ENCODE data around the gene AMMECR1.
"Not testable (repeated sequence)": the region's sequence is repeated elsewhere in the genome, so short reads cannot be mapped to it uniquely, and the experiment has no call there.

AMMECR1 gene

DNA sequence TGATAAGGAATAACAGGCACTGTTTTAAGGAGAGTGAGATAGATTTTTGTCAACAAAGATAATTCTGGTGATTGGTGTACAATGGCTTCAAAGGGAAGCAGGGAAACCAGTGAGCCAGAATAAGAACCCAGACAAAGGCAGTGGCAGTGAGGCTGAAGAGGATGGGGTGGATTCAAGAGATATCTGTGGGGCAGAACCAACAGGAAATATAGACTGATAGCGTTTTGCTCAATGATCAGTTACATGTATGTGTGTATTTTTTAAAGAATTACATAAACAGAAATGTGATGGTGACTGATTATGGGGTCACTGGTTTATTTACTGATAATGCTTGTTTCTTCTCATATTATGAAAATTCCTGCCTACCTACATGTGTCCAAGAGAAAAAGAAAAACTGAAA is 66.4 kb downstream of the AMMECR1 start:
- no peak for DNase-seq

GRCh38 chrX:110250847-110251246 is 67.0 kb downstream of the AMMECR1 start:
- no peak for DNase-seq

DNA sequence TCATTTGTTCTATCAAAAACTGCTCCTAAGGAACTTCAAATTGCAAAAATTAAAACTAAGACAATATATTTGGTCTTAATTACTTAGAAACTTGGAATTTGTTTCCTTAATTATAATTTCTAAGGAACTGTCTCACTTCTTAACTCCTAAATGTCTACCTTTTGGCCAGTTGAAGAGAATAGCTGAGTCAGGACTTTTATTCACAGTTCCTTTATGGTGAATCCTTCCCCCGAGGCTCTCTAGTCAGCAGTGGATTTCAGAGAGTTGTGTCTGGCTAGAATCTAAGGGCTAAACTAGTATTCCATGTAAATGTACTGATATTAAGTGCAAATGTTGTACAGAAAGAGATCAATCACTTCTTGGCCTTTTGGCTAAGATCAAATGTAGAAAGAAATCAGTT is 69.3 kb downstream of the AMMECR1 start:
- DNase-seq: no peak

DNA sequence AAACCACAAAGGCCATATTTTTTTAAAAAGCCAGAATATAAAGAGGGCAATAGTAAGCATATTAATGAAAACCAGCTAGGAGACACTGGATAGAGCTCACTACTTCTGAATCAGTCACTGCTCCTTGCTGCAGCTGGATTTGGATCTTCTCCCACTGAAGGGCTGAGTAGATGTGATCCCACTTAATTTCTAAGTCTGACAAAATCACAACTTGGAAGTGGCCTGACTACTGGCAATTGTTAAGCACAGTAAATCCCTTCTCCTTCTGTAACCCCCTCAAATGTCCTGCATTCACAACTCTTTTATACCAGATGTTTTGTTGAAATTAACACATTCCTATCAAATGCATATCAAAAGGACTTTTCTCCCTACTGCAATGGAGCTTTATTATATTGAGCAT is 72.9 kb downstream of the AMMECR1 start:
- DNase-seq: no peak

- DNase-seq: no peak
These were observed 75.5 kb downstream of the AMMECR1 start for GRCh38 chrX:110242371-110242770.

DNA sequence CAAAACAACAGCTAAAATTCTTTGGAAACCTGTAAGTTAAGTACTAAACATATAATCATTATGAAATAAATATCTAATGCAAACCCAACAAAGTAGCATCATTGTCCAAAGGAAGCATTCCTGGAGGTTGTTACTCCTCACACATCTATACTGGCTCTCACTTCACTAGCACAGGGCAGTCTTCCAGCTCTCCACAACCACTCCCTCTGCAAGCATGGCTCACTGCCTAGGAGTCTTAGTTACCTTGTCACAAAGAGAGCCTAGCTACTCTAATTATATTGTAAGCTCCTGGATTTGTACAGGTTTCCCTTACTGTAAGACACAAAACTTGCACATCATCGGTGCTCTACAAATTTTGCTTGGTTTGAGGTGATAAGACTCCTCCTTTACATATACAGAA is 76.1 kb downstream of the AMMECR1 start:
- DNase-seq: no peak

DNA sequence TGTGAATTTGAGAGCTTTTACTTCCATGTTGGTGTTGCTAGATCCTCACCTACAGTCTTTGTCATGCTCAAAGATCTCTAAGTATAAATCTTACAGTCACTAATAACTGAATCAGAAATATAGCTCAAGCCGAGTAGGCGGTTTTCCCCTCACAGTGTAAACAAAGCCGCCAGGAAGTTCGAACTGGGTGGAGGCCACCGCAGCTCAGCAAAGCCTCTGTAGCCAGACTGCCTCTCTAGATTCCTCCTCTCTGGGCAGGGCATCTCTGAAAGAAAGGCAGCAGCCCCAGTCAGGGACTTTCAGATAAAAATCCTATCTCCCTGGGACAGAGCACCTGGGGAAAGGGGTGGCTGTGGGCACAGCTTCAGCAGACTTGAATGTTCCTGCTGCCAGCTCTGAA is 79.6 kb downstream of the AMMECR1 start:
- DNase-seq: peak; percentile 19

- not testable (repeated sequence) for DNase-seq
These were observed 86.4 kb downstream of the AMMECR1 start for GRCh38 chrX:110231485-110231884.

DNA sequence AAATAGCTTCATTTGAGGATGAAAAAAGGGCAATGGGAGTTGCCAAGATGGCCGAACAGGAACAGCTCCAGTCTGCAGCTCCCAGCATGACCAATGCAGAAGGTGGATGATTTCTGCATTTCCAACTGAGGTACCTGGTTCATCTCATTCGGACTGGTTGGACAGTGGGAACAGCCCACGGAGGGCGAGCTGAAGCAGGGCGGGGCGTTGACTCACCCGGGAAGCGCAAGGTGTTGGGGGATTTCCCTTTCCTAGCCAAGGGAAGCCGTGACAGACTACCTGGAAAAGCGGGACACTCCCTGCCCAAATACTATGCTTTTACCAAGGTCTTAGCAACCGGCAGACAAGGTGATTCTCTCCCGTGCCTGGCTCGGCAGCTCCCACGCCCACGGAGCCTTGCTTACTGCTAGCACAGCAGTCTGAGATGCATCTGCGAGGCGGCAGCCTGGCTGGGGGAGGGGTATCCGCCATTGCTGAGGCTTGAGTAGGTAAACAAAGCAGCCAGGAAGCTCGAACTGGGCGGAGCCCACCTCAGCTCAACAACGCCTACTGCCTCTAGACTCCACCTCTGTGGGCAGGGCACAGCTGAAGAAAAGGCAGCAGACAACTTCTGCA is 88.3 kb downstream of the AMMECR1 start:
- DNase-seq: peak; percentile 73 to 78

DNA sequence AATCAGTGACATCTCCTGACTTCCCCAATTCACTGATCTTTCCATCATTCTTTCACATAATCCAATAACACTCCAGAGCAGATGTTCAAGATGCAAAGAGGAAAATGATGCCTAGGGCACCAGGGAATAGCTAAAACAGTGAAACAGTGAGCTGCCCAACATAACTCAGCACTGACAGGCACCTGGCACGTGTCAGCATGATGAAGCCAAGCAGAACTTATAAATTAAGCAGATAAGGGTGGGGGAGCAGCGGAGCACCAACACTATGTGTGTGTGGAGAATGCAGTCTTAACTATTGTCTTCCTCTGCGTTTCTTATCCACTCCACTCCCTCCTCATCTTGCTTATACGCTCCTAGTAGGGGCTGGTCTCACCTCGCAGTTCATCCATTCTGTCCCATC is 89.4 kb downstream of the AMMECR1 start:
- DNase-seq: no peak

GRCh38 chrX:110226931-110227330 is 91.0 kb downstream of the AMMECR1 start:
- DNase-seq: no peak

- DNase-seq: no peak
These were observed 92.8 kb downstream of the AMMECR1 start for GRCh38 chrX:110224926-110225617.

DNA sequence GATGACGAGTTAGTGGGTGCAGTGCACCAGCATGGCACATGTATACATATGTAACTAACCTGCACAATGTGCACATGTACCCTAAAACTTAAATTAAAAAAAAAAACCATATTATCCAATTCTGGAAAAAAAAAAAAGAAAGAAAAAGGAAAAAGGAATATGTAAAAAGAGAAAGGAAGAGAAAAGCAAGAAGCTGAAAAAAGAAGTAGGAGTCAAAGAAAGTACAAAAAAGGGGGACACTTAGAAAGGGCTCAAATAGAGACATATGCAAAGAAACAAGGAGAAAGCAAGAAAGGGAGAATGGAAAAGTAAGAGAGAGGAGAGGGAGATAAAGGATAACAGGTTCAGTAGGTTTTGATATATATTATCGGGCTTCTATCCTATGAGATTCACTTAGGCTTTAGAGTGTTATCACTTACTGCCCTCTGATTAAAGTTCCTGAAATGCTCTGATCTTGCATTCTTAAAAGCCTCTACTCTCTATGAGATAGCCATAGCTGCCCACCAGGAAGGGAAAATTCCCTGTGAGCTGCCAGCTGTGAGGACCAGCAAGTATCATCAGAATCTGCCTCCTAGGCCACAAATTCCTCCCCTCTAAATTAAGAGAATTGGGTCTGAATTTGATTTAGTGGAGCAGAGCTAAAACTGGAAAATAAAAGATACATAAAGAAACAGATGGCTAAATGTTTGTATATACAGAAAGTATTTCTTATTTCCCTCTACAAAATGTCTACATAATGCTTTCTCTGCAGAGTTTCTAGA is 95.2 kb downstream of the AMMECR1 start:
- DNase-seq: no peak

GRCh38 chrX:110219920-110220319 is 98.0 kb downstream of the AMMECR1 start:
- no peak for DNase-seq

DNA sequence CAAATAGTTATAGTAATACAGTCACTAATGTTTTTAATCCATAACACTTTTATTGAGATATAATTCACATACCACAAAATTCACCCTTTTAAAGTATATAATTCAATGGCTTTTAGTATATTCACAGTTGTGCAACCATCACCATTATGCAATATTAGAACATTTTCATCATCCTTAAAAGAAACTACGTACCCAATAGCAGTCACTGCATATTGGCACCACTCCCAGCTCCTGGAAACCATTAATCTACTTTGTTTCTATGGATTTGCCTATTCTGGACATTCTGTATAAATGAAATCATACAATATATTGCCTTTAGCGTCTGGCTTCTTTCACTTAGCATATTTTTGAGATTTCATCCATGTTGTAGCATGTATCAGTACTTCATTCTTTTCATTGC is 99.3 kb downstream of the AMMECR1 start:
- DNase-seq: no peak

DNA sequence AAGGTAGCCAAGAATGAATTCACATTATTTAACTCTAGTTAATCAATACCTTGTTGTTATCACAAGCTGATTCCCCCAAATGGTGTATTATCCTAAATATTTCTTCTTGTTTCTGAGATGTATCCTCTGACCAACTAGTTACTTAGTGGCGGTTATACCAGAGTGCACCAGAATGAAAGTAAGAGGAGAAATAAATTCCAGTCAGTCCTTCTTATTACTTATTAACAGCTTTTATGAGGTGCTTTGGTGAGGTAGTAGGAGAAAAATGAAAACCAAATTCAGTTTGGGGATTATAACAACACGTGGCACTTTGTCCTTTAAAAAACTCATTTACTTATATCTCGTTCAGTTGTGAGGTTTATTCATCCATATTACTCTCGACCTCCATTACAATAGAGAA is 101.9 kb downstream of the AMMECR1 start:
- DNase-seq: no peak

DNA sequence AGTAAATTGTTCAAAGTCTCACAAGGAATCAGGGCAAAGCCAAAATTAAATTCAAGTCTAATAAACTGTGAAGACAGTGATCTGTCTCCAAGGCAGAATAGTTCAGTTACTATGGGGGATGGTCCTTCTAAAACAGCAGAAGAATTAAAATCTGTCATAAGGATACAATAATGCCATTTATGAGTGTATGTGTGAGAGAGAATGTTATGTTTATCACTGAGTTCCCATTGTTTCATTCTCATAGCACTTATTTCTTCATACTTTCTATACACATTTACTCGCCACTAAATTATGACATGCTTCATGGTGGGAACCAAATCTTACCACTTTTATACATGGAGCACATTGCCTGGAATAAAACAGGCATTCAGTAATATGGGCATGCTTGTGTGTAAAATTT is 102.5 kb downstream of the AMMECR1 start:
- DNase-seq: no peak

DNA sequence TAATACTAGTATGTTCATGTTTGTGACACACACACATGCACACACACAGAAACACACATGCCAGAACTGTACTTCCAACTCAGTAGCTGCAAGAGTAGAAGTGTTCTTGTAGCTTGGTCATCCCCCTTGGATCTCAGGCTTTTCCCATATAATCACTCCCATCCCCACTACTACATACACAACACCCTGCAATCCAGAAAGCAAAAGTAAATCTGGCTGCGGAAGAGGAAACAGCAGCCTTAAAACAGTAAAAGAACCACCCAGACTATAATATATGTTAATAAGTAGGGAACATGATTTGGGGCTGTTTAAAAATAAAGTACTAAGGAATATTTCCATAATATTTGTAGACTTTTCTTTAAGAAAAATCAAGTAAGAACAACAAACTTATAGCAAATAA is 103.2 kb downstream of the AMMECR1 start:
- no peak for DNase-seq

GRCh38 chrX:110213183-110213582 is 104.7 kb downstream of the AMMECR1 start:
- no peak for DNase-seq

DNA sequence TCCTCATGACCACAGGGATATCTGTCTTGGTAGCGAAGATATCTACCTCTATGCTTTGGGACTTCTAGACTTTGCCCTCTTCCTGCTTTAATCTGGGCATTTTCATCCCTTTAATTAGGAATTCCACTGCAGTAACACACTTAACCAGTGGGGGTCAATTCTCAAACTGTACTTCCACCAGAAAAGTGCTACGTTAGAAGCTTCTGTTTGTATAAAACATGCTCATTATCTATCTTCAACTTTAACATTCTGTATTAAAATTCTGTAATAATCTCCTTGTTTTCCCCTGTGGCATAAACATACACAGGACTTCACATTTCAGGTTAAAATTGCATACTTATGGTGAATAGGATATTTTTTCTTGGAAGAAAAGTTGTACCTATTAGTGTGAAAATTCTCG is 105.6 kb downstream of the AMMECR1 start:
- DNase-seq: no peak

DNA sequence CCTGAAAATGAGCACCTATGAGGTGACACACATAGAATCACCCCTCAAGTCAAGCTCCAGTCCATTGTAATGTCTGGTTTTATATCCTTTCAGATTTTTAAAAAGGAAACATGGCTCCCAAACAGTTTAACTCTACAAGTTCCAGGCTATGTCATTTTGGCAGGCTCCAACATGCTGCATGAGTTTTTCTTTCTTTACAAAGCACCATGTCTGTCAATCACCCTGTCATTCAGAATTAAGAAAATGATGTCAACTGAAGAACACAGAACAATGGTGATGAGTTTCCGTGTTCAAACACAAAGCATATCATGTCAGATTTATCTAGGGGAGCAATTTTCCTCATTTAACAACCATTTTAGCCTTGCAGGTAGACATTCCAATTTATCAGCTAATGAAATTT is 106.5 kb downstream of the AMMECR1 start:
- DNase-seq: no peak

DNA sequence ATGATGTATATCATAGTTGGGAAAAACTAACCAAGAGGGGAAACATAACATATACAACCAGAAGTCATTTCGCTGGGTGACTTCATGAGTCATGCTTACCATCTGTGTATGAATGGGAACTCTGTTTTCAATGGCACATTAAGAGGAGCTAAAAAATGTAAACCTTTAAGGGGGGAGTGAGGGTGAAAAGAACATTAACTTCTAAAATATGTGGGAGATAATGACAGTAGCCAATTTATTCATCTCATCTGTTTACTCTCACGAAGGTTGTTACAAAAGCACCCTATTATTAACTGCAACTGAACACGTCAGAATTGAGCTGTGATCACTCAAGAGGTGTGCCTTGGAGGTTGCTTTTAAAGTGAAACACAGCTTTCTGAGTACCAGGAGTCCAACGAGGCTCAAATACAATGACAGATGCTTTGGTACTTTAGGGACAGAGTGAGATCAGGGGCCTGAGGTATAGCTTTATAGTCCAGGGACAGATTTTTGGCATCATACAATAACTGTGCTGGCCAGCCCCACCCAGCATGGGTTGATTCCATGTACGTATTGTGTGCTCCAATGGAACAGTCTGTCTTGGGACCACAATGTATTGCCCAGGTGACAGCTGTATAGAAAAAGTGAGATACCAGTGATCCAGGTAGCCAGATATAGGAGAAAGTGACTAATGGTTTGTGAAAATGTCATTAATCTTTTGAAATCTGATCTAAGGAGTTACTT is 107.3 kb downstream of the AMMECR1 start:
- no peak for DNase-seq

DNA sequence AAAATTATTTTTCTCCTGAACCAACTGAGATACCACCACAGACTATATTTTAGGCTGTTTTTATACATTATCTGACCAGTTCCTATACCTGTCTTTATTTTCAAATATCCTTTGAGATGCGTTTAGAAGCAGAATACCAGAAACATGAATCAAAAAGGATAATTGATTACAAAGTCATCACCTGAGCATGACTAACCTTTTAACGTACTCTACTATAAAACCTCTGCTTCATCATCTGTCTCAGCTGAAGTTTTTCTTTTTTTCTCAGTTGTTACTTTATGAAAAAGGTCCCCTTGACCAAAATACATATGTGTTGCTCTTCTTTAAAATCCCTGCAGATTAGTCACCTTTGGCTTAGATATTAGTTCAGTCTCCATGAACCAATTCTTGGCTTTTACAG is 109.8 kb downstream of the AMMECR1 start:
- DNase-seq: no peak

- DNase-seq: no peak
These were observed 112.9 kb downstream of the AMMECR1 start for GRCh38 chrX:110204986-110205385.
